Measurements from ENCODE around the gene PPM1F.

DNA sequence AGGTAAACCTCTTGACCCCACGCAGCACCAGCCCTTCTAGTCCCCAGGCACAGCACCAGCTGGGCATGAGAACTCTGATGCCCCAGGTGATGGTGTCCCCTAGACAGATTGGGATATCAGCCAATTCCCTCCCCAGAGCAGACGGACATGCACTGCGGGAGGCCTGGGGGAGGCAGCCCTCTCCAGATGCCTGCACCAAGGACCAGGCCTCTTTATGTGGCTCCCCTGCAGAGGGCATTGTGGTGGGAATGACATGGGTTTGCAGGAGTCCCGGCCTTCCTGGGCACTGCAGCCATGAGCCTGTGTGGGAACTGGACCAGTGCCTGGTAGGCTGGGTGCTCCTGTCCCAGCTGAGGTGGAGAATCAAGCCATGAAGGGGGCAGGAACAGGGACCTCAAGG, 25.9 kb downstream of the PPM1F start:
- TF ChIP-seq, protein P1, sequence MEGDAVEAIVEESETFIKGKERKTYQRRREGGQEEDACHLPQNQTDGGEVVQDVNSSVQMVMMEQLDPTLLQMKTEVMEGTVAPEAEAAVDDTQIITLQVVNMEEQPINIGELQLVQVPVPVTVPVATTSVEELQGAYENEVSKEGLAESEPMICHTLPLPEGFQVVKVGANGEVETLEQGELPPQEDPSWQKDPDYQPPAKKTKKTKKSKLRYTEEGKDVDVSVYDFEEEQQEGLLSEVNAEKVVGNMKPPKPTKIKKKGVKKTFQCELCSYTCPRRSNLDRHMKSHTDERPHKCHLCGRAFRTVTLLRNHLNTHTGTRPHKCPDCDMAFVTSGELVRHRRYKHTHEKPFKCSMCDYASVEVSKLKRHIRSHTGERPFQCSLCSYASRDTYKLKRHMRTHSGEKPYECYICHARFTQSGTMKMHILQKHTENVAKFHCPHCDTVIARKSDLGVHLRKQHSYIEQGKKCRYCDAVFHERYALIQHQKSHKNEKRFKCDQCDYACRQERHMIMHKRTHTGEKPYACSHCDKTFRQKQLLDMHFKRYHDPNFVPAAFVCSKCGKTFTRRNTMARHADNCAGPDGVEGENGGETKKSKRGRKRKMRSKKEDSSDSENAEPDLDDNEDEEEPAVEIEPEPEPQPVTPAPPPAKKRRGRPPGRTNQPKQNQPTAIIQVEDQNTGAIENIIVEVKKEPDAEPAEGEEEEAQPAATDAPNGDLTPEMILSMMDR (IDR thresholded peaks at IDR 0.05), result no peak
- no peak for TF ChIP-seq RELA (CRISPR knock-in tag; IDR thresholded peaks at IDR 0.05; ENCODE audit: borderline replicate concordance)
